ENCODE results near the gene NKAPD1.

DNA sequence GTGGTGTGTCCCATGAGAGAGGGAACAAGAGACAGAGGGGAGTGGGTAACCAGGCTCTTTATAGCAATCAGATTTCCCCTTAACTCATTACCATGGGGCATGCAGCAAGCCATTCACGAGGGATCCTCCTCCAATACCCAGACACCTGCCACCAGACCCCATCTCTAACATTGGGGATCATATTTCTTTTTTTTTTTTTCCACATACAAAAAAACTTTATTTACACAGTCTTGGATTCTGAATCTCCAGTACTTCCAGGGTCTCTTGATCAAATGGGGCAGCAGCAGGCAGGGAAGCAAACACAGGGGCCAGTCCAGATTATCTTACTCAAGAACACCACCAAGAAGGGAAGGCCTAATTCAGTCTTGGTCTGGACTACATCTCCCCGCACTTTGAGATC is 44.6 kb upstream of the NKAPD1 start:
- TF ChIP-seq, protein P1, sequence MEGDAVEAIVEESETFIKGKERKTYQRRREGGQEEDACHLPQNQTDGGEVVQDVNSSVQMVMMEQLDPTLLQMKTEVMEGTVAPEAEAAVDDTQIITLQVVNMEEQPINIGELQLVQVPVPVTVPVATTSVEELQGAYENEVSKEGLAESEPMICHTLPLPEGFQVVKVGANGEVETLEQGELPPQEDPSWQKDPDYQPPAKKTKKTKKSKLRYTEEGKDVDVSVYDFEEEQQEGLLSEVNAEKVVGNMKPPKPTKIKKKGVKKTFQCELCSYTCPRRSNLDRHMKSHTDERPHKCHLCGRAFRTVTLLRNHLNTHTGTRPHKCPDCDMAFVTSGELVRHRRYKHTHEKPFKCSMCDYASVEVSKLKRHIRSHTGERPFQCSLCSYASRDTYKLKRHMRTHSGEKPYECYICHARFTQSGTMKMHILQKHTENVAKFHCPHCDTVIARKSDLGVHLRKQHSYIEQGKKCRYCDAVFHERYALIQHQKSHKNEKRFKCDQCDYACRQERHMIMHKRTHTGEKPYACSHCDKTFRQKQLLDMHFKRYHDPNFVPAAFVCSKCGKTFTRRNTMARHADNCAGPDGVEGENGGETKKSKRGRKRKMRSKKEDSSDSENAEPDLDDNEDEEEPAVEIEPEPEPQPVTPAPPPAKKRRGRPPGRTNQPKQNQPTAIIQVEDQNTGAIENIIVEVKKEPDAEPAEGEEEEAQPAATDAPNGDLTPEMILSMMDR (conservative IDR thresholded peaks at IDR 0.05 in 1 of 2, IDR thresholded peaks at IDR 0.05 in 1 of 2; ENCODE audit: extremely low read depth in 1 of 2, insufficient read depth in 1 of 2, low read depth in 1 of 2, low read length in 2 of 2), result no peak
- TF ChIP-seq EZH2 (IDR thresholded peaks at IDR 0.05; ENCODE audit: borderline replicate concordance, low read length), result no peak

All from mammary epithelial cell (primary cell).